NCI-H2029 (cell line): ENCODE measurements around the gene S100A6.

ENCODE experiments used
- DNase-seq: peaks from one replicate; lab custom pipeline; 2025; lab: John Stamatoyannopoulos, UW

S100A6 gene

DNA sequence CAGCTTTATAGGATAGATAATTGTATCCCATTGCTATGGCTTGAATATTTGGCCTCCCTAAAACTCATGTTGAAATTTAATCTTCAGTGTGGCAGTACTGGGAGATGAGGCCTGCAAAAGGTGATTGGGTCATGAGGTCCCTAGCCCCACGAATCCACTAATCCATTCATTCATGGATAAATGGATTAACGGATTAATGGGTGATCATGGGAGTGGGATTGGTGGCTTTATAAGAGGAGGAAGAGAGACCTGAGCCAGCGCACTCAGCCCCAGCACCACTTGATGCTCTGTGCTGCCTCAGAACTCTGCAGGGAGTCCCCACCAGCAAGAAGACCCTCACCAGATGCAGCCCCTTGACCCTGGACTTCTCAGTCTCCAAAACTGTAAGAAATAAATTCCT is 32.0 kb downstream of the S100A6 start:
- no peak for DNase-seq

DNA sequence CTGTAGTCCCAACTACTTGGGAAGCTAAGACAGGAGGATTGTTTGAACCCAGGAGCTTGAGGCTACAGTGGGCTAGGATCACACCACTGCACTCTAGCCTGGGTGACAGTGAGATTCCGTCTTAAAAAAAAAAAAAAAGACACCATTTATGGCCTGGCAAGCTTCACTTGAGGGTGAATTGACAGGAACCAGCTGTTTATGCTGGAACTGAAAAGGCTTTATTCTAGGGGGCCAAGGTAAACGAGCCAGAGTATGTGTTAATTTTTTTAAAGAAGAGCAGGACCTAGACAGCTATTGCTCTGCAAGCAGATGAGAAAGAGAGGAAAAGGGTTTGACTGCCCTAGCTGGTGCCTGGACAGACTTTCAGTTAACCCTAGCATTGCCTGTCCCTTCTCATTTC is 37.0 kb downstream of the S100A6 start:
- DNase-seq, result no peak

DNA sequence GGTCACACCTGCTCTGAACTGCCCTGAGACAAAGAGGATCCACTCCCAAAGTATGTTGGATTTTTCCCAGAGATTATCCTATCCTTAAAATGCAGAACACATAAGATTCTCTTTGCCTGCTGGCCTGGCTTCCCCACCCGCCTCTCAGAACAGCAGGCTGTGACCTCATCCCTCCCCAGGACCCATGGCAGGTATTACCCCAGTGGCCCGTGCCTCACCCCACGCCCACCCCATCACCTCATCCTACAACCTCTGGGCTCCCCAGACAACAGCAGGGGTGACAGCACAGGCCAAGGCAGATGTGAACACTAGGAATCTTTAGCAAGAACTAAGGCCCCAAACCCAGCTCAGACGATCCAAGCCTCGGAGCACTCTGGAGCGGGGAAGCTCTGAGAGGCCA is 40.3 kb downstream of the S100A6 start:
- no peak for DNase-seq

DNA sequence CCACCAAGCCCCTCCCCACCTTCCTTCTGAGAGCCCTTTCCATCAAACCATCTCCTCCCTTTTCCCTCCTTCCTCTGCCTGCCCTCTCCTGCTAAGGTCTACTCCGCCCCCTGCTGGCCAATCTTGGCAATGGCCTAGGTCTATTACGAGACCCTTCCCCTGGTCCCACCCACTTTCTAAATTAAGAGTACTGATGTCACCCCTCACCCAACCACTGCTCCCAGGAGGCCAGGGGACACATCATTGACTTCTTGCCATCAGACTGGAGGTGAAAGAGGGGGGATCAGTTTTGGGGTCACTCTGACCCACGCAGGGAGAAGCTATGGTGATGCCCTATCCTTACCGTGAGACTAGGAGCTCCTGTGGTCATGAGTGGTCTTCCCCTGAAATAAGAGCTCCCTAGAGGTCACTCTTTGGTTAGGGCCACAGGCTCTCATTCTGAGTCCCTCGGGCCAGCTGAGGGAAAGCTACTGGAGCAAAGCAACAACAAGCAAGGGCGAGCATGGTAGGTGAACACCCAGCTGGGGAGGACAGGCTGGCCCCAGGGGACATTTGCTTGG is 40.7 kb downstream of the S100A6 start:
- DNase-seq, result peak; percentile 74

DNA sequence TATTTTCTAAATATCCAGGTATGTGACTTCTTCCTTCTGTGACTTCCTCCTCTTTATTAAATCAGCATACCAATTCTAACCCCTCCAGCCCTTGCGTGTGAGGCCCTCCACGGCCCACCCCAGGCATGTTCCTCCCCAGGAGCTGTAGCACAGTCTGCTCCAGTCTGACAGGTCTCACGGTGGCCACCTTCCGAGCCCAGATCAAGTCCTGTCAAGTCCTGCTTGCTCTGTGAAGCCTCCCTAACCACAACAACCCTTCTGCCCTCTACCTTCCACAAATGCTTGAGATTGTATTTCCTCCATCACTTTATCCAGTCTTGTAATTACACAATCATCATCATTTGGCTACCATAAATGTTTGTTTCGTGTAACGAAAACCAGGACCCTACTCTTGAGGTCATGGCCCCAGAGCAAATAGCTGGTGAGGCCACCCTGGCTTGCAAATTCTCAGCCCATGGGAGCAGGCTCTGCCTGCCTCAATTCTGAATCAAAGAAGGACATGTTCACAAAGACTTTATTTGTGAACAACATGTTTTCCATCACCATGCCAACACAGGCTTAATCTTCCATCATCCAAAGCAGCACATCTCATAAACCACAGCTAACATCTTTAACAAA is 42.3 kb downstream of the S100A6 start:
- DNase-seq, result no peak

DNA sequence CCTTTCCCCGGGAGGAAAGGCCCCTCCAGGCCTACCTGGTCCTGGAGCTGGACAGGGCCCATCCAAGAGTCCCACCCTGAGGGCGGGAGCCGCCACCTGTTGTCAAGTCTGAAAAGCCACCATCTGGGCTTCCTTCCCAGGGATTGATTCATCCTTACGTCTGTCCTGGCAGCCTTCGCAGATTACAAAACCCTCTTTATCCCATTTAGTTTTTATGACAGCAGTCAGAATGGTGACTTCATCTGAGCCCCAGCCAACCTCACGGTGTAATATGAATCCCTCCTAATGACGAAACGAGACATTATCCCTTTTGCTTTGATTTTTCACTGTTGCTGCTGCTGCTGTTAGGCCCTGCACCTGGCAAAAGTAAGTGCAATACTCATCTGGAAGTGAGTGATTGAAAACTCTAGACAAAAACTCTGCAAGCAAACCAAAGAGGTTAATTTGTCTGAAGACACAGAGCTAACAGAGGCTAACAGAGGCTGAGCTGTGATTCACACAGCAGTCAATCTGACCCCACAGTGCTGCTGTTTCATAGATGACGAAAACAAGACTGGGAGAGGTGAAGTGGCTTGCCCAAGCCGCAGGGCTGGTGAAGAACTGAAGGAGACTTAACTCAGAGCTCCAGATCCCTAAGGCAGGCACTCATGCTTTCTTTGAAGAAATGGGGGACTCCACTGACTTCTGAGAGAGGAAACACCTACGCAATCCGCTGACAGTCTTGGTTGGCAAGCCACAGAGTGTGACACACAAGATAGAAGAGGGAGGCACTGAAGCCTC is 45.3 kb downstream of the S100A6 start:
- DNase-seq, result peak; percentile 97

DNA sequence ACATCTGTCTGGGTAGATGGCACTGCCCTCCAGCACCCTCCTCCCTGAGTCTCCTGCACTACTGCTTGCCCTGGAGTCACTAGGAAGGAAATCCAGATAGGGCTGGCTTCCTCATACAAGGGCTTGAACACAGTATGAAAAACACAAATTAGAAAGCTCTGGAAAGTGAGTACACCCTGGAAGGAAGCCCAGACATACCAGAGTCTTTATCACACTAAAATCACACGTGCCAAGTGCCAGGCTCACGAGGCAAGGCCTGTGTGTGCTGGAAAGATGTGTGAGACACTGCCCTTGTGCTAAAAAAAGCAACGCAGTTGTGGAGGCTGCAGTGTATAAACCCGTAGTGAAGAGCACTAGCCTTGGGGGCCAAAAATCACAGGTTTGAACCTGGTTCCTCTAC is 47.1 kb downstream of the S100A6 start:
- no peak for DNase-seq

DNA sequence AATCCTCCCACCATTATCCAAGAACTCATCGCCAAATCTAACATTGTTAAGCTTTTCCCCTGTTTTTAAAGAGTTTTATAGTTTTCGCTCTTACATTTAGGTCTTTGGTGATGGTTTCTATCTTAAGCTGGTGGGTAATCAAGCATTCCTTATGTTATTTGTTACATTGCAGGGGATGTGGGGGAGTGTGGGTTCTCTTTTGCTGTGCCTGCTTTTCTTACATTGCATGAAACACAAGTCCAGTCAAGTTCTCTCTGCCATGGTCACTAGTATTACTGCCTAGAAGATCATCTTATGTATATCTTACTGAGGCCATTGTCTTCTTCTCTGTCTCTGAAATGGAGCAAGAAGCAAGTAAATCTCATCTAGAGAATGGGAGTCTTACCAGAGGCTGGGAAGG is 48.1 kb downstream of the S100A6 start:
- no peak for DNase-seq

DNA sequence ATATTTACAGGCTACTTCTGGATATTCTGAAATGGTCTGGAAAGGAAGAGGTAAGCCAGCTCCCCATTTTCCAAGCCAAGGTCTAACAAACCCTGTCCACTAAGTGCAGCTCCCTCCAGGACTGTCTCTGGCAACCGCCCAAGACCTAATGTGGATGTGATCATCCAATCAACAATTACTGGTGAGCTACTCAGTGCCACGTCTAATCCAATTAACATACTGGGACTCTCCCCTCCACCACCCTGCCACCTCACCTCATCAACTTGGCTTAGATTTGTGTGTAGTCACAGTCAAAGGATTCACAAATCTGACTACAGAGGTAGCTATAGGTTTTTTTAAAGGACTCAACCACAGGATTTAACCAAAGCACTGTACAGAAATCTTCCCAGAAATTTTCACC is 49.9 kb downstream of the S100A6 start:
- DNase-seq, result peak; percentile 95
